RWPE1 (cell line): ENCODE results near the gene PRMT3.
A peak's percentile ranks its signal among the peaks of the same experiment; 100 is the strongest.

ENCODE experiments used
- CTCF ChIA-PET: fragments of 350-600 bp; sonication (Branson Sonifier 250); formaldehyde crosslinking; extraction: SDS; loops from one replicate; lab custom pipeline; 2021; lab: Yijun Ruan, JAX
- POLR2A ChIA-PET: fragments of 400-600 bp; formaldehyde crosslinking; extraction: SDS; loops from one replicate; lab custom pipeline; 2020; ENCODE audit warnings: antibody characterized with exemption; ENCODE audit not compliant: low non-redundant PET; lab: Yijun Ruan, JAX
- DNase-seq: peaks from one replicate; pipeline ENCODE4 v3.0.0; 2012; ENCODE audit warnings: low spot score
- H3K27ac ChIP-seq: fragments of 450-650 bp; 2 replicates; pipeline ENCODE4 v1.5.1; 2017
- TF ChIP-seq, protein P1 (sequence below): fragments of 450-650 bp; conservative IDR thresholded peaks from 2 replicates; pipeline ENCODE4 v1.5.1; 2017; ENCODE audit warnings: low read depth, mild to moderate bottlenecking

The PRMT3 gene

DNA sequence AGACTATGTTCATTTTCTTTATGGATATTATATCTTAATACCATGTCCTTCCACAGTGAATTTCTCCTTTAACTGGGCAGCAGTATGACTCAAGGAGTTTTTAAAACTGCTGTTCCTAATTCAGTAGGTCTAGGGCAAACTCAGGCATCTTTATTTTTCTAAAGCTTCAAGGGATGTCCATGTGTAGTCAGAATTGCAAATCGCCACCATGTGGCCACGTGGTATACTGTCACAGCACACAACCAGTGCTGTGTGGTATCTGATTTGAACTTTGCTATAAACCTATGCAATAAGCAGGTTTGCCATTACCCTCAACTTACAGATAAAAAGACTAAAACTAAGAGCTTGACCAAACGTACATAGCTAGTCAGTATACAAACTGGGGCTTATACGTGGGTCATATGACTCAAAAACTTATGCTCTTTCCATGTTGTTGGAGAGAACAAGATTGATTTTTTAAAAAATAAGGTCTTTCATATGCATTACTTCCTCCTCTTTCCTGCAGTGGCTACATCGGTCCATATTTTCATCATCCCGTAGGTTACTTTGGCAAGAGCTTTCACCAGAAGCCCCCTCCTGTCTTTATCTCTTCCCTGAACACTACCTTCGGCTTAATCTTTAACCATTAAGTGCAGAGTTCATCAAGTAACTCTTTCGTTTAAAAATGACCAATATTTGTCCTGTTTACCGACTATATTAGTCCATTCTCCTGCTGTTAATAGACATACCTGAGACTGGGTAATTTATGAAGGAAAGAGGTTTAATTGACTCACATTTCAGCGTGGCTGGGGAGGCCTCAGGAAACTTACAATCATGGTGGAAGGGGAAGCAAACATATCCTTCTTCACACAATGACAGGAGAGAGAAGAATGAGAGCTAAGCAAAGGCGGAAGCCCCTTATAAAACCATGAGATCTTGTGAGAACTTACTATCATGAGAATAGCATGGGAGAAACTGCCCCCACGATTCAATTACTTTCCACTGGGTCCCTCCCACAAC is 32.0 kb upstream of the PRMT3 start:
- CTCF ChIA-PET, result interaction anchor here (0.6 to 2.9 kb wide), 6 partner anchors 8 to 227 kb away, joined by 3 to 24 read pairs (median 6); no protein-coding TSS in a partner anchor
- TF ChIP-seq, protein P1, sequence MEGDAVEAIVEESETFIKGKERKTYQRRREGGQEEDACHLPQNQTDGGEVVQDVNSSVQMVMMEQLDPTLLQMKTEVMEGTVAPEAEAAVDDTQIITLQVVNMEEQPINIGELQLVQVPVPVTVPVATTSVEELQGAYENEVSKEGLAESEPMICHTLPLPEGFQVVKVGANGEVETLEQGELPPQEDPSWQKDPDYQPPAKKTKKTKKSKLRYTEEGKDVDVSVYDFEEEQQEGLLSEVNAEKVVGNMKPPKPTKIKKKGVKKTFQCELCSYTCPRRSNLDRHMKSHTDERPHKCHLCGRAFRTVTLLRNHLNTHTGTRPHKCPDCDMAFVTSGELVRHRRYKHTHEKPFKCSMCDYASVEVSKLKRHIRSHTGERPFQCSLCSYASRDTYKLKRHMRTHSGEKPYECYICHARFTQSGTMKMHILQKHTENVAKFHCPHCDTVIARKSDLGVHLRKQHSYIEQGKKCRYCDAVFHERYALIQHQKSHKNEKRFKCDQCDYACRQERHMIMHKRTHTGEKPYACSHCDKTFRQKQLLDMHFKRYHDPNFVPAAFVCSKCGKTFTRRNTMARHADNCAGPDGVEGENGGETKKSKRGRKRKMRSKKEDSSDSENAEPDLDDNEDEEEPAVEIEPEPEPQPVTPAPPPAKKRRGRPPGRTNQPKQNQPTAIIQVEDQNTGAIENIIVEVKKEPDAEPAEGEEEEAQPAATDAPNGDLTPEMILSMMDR, result peak; percentile 55
- DNase-seq, result peak; percentile 25
- no peak overlapping the region for H3K27ac ChIP-seq
- POLR2A ChIA-PET, result no interaction called here

DNA sequence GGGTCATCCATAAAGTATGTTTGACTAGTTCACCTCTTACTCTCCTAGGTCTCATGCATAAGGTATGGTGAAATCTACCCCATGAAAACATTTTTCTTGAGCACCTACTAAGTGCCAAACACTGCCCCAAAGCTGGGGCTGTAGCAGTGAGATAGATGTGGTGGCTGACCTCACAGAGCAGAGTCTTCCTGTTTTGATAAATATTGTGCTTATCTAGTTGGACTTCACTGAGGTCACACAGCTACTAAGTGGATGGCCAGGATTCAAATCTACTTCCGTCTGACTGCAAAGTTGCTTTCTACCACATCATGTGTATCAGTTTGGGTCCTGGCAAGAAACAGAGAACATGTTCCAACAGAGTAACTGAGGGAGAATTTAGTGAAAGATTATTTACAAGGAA is 30.4 kb upstream of the PRMT3 start:
- POLR2A ChIA-PET, result no interaction called here
- no peak overlapping the region for H3K27ac ChIP-seq

DNA sequence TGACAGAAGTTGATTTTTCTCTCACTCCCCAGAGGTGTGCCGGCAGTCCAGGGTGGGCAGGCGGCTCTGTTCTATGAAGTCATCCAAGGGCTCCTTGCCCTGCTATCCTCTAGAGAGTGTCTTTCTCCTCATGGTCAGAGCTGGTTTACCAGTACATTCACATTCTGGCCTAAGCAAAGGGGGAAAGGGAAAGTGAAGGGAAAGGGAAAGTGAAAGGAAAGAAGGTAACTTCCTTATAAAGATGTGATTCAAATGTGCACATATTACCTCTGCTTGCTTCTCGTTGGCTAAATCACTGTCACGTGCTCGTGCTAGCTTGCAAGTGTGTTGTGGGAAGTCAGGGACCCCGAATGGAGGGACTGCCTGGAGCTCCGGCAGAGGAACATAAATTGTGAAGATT is 26.9 kb upstream of the PRMT3 start:
- CTCF ChIA-PET, result no interaction called here
- H3K27ac ChIP-seq, result no peak overlapping the region
- DNase-seq, result no peak

More for the DNA sequence above, 30.4 kb upstream of the PRMT3 start:
- CTCF ChIA-PET, result no interaction called here
- TF ChIP-seq, protein P1, result no peak
- no peak for DNase-seq

DNA sequence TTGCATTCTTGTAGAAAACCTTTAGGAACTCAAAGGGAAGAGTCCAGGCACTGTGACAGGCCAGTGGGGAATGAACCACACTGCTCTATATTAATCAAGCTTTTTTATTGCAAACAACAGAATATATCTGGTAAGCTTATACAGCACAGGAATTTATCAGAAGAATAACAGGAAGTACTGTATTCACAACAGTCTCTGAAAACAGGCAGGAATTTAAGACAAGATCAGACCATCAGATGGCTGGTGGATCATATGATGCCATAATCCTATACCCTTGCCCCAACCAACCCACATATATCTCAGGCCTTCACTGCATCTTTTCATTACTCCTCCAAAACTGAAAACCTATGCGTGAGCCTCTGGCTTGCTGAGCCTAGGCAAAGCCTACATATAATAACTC is 25.0 kb upstream of the PRMT3 start:
- TF ChIP-seq, protein P1, result no peak
- no peak for DNase-seq
- no peak overlapping the region for H3K27ac ChIP-seq
- POLR2A ChIA-PET, result no interaction called here
- CTCF ChIA-PET, result no interaction called here

More for the DNA sequence above, 26.9 kb upstream of the PRMT3 start:
- POLR2A ChIA-PET, result no interaction called here
- TF ChIP-seq, protein P1, result no peak

DNA sequence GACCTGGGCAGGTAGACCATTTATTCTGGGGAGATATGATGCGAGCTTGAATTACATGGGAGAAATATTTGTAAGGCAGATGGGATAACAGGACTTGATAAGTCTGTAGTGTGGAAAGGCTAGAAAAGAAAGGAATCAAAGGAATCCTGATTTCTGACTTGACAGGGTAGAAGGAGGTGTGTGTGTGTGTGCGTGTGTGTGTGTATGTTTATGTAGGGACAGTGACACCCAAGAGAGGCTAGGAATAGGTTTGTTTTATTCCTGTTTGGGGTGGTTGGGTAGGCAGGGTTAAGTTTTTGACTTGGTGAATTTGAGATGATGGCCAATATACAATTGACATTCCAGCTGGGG is 24.4 kb upstream of the PRMT3 start:
- CTCF ChIA-PET, result interaction anchor here (0.7 to 1.5 kb wide), 2 partner anchors 8 to 235 kb away, joined by 3 to 7 read pairs; no protein-coding TSS in a partner anchor
- POLR2A ChIA-PET, result no interaction called here
- TF ChIP-seq, protein P1, result no peak
- peak overlapping the region; percentile 85 for H3K27ac ChIP-seq
- DNase-seq, result no peak

DNA sequence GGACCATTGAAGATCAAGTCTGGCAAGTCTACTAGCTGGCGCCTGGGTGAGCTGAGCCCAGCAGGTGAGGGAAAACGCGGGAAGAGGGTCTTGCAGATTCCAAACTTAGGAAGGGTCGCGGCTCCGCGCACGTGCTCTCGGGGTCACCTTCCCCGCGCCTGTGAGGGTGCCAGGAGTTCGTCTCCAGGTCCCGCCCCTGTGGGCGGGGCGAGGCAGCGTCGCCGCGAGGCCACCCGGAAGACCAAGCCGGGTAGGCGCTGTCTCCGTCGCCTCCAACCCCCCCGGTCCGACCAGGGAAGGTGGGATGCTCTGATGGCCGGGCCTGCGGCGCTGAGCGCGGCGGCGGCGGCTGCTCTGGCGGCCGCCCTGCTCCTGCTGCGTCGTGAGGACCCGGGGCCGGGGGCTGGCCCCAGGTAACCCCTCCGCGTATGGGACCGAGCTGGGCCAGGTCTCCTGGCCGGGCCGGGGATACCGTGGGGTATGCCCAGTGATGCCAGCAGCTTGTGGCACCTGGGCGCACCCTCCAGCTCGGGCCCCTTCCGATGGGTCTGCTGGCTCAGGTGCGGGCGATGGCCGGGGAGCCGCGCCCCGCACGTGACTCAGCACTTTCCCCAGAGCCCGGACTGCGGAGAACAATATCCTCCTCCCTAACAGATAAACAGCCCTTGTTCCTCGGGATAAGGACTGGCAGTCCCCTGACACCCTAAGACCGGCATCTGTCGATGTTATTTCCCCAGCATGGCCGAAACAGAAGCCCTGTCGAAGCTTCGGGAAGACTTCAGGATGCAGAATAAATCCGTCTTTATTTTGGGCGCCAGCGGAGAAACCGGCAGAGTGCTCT is 23.8 kb upstream of the PRMT3 start, which contains the start of gene HTATIP2:
Gene HTATIP2, plus strand, starts transcription at position 215 of the 841 bp plus-strand sequence. Its CDS starts 524 bp downstream, at position 739.
- TF ChIP-seq, protein P1, result no peak
- peak within 1 kb of the TSS; percentile 85 for H3K27ac ChIP-seq
- ChIA-PET CTCF (interaction anchor here (0.6 to 1.5 kb wide), 3 partner anchors 9 to 235 kb away, joined by 3 to 7 read pairs (median 3); no protein-coding TSS in a partner anchor), POLR2A (no interaction called here)
- DNase-seq, result peak; percentile 73
